Ectodermal cell (in vitro differentiated cells): ENCODE results near the gene RELCH.

Experiments used
- H3K27ac ChIP-seq: 2 replicates; pipeline ENCODE4 v1.7.0; 2013; ENCODE audit warnings: mild to moderate bottlenecking, low read depth, low read length; ENCODE audit not compliant: insufficient read depth, poor library complexity, severe bottlenecking
- H3K27me3 ChIP-seq: 2 replicates; pipeline ENCODE4 v1.7.0; 2013; ENCODE audit warnings: mild to moderate bottlenecking, low read length; ENCODE audit not compliant: insufficient read depth, control insufficient read depth, poor library complexity, severe bottlenecking
- H3K36me3 ChIP-seq: one replicate; pipeline ENCODE4 v1.7.0; 2013; ENCODE audit warnings: low read length; ENCODE audit not compliant: control insufficient read depth, insufficient read depth
- H3K4me1 ChIP-seq: one replicate; pipeline ENCODE4 v1.7.0; 2013; ENCODE audit warnings: low read length; ENCODE audit not compliant: control insufficient read depth, insufficient read depth
- H3K4me3 ChIP-seq: 2 replicates; pipeline ENCODE4 v1.7.0; 2013; ENCODE audit warnings: low read depth, low read length, control low read depth; ENCODE audit not compliant: insufficient read depth
- H3K9me3 ChIP-seq: 2 replicates; pipeline ENCODE4 v1.7.0; 2013; ENCODE audit warnings: mild to moderate bottlenecking, low read length, moderate library complexity; ENCODE audit not compliant: control insufficient read depth
- WGBS, 2 experiments: methylation state at CpG; one replicate each; pipeline ENCODE4 v1.1.7; 2013; ENCODE audit warnings: missing lambda C conversion rate in 2 of 2; 5-methylcytosine and 5-hydroxymethylcytosine counted together

The RELCH gene

DNA sequence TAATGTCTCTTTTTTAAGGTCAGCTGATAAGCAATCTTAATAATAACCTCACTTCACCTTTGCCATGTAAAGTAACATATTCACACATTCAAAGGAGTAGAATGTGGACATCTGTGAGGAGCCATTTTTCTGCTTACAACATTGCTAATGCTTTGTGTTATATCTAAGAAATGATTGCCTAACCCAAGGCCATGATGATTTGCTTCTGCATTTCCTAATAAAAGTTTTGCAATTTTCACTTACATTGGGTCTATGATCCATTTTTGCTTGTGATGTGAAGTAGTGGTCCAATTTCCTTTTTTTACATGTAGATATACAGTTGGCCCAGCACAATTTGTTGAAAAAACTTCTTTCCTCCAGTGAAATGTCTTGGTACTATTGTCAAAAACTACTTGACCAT, 22.0 kb downstream of the RELCH start:
- Histone ChIP-seq H3K36me3 (peaks cover 7% of the 10 kb centered on the region), H3K4me1 (no peaks in the 10 kb centered on the region), H3K27ac (no peak overlapping the region), H3K27me3 (no peaks in the 10 kb centered on the region), H3K9me3 (no peaks in the 10 kb centered on the region), H3K4me3 (no peak overlapping the region)

GRCh38 chr18:62210138-62210537, 23.1 kb downstream of the RELCH start:
- H3K4me3 ChIP-seq = no peak overlapping the region
- peaks cover 7% of the 10 kb centered on the region for H3K36me3 ChIP-seq
- no peaks in the 10 kb centered on the region for H3K27me3 ChIP-seq
- 100% methylated on average over 1 of the region's 1 CpG for WGBS, 2 experiments
- H3K9me3 ChIP-seq = no peaks in the 10 kb centered on the region
- H3K27ac ChIP-seq = no peak overlapping the region
- H3K4me1 ChIP-seq = no peaks in the 10 kb centered on the region

- Histone ChIP-seq H3K36me3 (peaks cover 7% of the 10 kb centered on the region), H3K9me3 (no peaks in the 10 kb centered on the region)
Observed at GRCh38 chr18:62211325-62211828, 24.3 kb downstream of the RELCH start.

GRCh38 chr18:62214790-62215189, 27.7 kb downstream of the RELCH start:
- H3K9me3 ChIP-seq = no peaks in the 10 kb centered on the region
- no peak overlapping the region for H3K27ac ChIP-seq
- no peaks in the 10 kb centered on the region for H3K4me1 ChIP-seq
- WGBS, 2 experiments = 86 to 90% methylated on average over 1 of the region's 1 CpG
- H3K4me3 ChIP-seq = no peak overlapping the region
- H3K36me3 ChIP-seq = peaks cover 7% of the 10 kb centered on the region
- no peaks in the 10 kb centered on the region for H3K27me3 ChIP-seq

More at GRCh38 chr18:62211325-62211828, 24.3 kb downstream of the RELCH start:
- no peaks in the 10 kb centered on the region for H3K27me3 ChIP-seq
- H3K27ac ChIP-seq = no peak overlapping the region
- no peak overlapping the region for H3K4me3 ChIP-seq
- no peaks in the 10 kb centered on the region for H3K4me1 ChIP-seq

DNA sequence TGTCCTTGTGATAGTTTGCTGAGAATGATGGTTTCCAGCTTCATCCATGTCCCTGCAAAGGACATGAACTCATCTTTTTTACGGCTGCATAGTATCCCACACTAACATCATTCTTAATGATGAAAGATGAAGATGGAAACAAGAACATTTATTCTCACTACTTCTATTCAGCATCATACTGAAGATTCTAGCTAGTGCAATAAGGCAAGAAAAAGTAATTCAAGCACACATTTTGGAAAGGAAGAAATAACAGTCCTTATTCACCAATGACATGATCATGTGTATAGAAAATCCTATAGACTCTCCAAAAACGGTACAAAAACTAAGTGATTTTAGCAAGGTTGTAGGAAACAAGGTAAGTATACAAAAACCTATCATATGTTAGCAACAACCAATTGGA, 37.2 kb downstream of the RELCH start:
- peaks cover 15% of the 10 kb centered on the region for H3K36me3 ChIP-seq
- no peaks in the 10 kb centered on the region for H3K9me3 ChIP-seq
- no peak overlapping the region for H3K4me3 ChIP-seq
- no peak overlapping the region for H3K27ac ChIP-seq
- H3K4me1 ChIP-seq = no peaks in the 10 kb centered on the region
- H3K27me3 ChIP-seq = no peaks in the 10 kb centered on the region
- WGBS, 2 experiments = 100% methylated on average over 1 of the region's 2 CpGs; no CpG with 5 or more reads in 1 of the 2 experiments

- Histone ChIP-seq H3K27ac (no peak overlapping the region), H3K4me1 (no peaks in the 10 kb centered on the region), H3K4me3 (no peak overlapping the region), H3K36me3 (peaks cover 15% of the 10 kb centered on the region), H3K27me3 (no peaks in the 10 kb centered on the region), H3K9me3 (no peaks in the 10 kb centered on the region)
- WGBS, 2 experiments = 88 to 92% methylated on average over 1 of the region's 3 CpGs
Observed at GRCh38 chr18:62226047-62226446, 39.0 kb downstream of the RELCH start.

DNA sequence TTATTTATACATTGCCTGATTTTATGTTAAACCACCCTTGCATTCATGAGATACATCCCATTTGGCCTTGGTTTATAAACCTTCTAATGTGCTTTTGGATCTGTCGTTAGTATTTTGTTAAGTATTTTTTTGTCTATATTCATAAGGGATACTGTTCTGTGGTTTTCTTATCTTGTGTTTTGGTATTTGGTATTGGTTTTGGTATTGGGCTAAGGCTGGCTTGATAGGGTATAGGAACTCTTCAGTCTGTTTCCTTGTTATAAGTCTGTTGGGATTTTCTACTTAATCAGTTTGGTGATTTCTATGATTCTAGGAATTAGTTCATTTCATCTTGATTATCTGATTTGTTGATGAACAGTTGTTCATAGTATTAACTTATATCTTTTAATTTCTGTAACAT, 49.2 kb downstream of the RELCH start:
- 92 to 96% methylated on average over 1 of the region's 1 CpG for WGBS, 2 experiments

DNA sequence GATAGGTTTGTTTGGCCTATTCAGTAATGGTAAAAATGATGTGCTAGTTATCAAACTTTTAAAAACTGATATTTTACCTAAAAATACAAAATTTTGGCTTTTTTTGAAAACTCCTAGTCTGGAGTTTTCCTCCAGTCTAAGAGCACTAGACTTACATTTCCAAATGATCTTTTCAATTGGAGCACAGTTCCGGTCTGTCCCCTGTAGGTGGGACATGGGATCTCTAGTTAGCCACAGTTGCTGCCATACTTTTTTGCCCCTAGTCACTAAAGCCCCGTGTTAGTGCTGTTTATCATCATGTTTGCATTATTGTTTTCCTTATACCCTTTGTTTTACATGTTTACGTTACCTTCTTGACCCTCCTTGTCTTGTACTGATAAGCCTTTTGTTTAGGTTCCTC, 52.4 kb downstream of the RELCH start:
- Histone ChIP-seq H3K4me1 (no peaks in the 10 kb centered on the region), H3K9me3 (peaks cover 4% of the 10 kb centered on the region), H3K4me3 (no peak overlapping the region), H3K27ac (no peak overlapping the region), H3K27me3 (no peaks in the 10 kb centered on the region), H3K36me3 (peaks cover 4% of the 10 kb centered on the region)
- 93 to 98% methylated on average over 3 of the region's 3 CpGs for WGBS, 2 experiments

More for the DNA sequence above, 49.2 kb downstream of the RELCH start:
- Histone ChIP-seq H3K27ac (no peak overlapping the region), H3K36me3 (peaks cover 4% of the 10 kb centered on the region), H3K27me3 (no peaks in the 10 kb centered on the region), H3K4me3 (no peak overlapping the region), H3K4me1 (no peaks in the 10 kb centered on the region), H3K9me3 (peaks cover 4% of the 10 kb centered on the region)

DNA sequence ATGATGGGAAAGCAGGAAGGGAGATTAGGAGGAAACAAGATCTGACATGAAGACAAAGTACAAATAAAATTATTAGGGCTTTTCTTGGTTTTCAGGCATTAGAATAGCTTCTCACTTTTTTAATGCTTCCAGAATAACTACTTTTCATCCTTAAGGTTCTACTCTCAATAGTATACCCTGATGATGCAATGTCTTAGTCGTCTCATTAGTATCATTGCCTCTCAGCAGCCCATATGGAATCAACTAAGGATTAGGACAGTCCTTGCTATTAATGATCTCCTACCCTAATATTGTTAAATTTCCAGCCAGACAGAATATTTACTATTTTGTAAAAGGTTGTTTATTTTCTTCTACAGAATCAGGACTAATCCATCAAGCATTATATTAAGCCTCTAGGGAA, 55.9 kb downstream of the RELCH start:
- 94 to 100% methylated on average over 1 of the region's 1 CpG for WGBS, 2 experiments
- H3K9me3 ChIP-seq = peaks cover 4% of the 10 kb centered on the region
- H3K4me3 ChIP-seq = no peak overlapping the region
- peaks cover 4% of the 10 kb centered on the region for H3K36me3 ChIP-seq
- H3K27me3 ChIP-seq = no peaks in the 10 kb centered on the region
- no peaks in the 10 kb centered on the region for H3K4me1 ChIP-seq
- no peak overlapping the region for H3K27ac ChIP-seq

GRCh38 chr18:62245177-62245576, 58.1 kb downstream of the RELCH start:
- Histone ChIP-seq H3K4me1 (no peaks in the 10 kb centered on the region), H3K9me3 (peaks cover 4% of the 10 kb centered on the region), H3K27ac (no peak overlapping the region), H3K36me3 (no peaks in the 10 kb centered on the region), H3K4me3 (no peak overlapping the region), H3K27me3 (no peaks in the 10 kb centered on the region)
- WGBS, 2 experiments = 91 to 94% methylated on average over 8 of the region's 8 CpGs

- peaks cover 4% of the 10 kb centered on the region for H3K9me3 ChIP-seq
- H3K27me3 ChIP-seq = no peaks in the 10 kb centered on the region
- no peaks in the 10 kb centered on the region for H3K36me3 ChIP-seq
- WGBS, 2 experiments = 89 to 93% methylated on average over 1 of the region's 1 CpG
- H3K4me1 ChIP-seq = no peaks in the 10 kb centered on the region
- H3K4me3 ChIP-seq = no peak overlapping the region
- no peak overlapping the region for H3K27ac ChIP-seq
Observed at GRCh38 chr18:62245699-62246098, 58.6 kb downstream of the RELCH start.
